ENCODE results near the gene POU1F1.
"Not testable (repeated sequence)": the region's sequence is repeated elsewhere in the genome, so short reads cannot be mapped to it uniquely, and the experiment has no call there.

- TF ChIP-seq CTCF (IDR thresholded peaks at IDR 0.05); ELF1 (IDR thresholded peaks at IDR 0.05); POLR2AphosphoS5 (IDR thresholded peaks at IDR 0.05; ENCODE audit: low read depth, low read length); GABPA (IDR thresholded peaks at IDR 0.05; ENCODE audit: low read depth); FOXJ3 (CRISPR knock-in tag; IDR thresholded peaks at IDR 0.05); EZH2phosphoT487 (IDR thresholded peaks at IDR 0.05; ENCODE audit: borderline replicate concordance, low read depth); ZBTB33 (IDR thresholded peaks at IDR 0.05; ENCODE audit: borderline replicate concordance, low read depth); TAF1 (IDR thresholded peaks at IDR 0.05; ENCODE audit: borderline replicate concordance, low read depth, low read length): not testable (repeated sequence)
Observed at GRCh38 chr3:87305031-87305430, 28.6 kb upstream of the POU1F1 start.

All from SK-N-SH (cell line).